ENCODE measurements around the gene CAP2.

- TF ChIP-seq CTCF (IDR thresholded peaks at IDR 0.05) = no peak
- TF ChIP-seq POLR2A (IDR thresholded peaks at IDR 0.05) = no peak
Observed at GRCh38 chr6:17353440-17354175, 39.8 kb upstream of the CAP2 start.

Data from thyroid gland (tissue), 4 donors.